HepG2 (cell line): ENCODE measurements around the gene IFIT5. TPM values are rescaled to one million over a fixed set of nuclear protein-coding genes. Genes with fewer than 3 reads are reported as not detected.

Experiments
- CHCHD3 ChIP-seq: sonication (generic); formaldehyde crosslinking; IDR thresholded peaks from 2 replicates; pipeline ENCODE4 v1.8.0; 2022; ENCODE audit warnings: mild to moderate bottlenecking, missing genetic modification reagents, moderate library complexity
- ETV6 ChIP-seq: sonication (generic); formaldehyde crosslinking; conservative IDR thresholded peaks from 2 replicates; pipeline ENCODE4 v1.4.0; 2020; ENCODE audit warnings: missing genetic modification reagents
- FOSL1 ChIP-seq: sonication (generic); formaldehyde crosslinking; IDR thresholded peaks from 2 replicates; pipeline ENCODE4 v1.9.0; 2021; ENCODE audit warnings: missing genetic modification reagents, borderline replicate concordance
- HHEX ChIP-seq: IDR thresholded peaks from 2 replicates; pipeline ENCODE4 v1.6.1; 2016; ENCODE audit warnings: control low read depth
- KLF13 ChIP-seq: sonication (generic); formaldehyde crosslinking; IDR thresholded peaks from 2 replicates; pipeline ENCODE4 v1.4.0; 2020; ENCODE audit warnings: mild to moderate bottlenecking, missing genetic modification reagents
- NFATC3 ChIP-seq: sonication (generic); formaldehyde crosslinking; IDR thresholded peaks from 2 replicates; pipeline ENCODE4 v1.5.1; 2020; ENCODE audit warnings: mild to moderate bottlenecking, missing genetic modification reagents
- SIN3B ChIP-seq: fragments of 150-350 bp; IDR thresholded peaks from 2 replicates; pipeline ENCODE4 v1.6.1; 2014; ENCODE audit warnings: low read length
- SMAD3 ChIP-seq: sonication (generic); formaldehyde crosslinking; IDR thresholded peaks from 2 replicates; pipeline ENCODE4 v1.4.0; 2020; ENCODE audit warnings: missing genetic modification reagents
- TRIM24 ChIP-seq: sonication (generic); formaldehyde crosslinking; IDR thresholded peaks from 2 replicates; pipeline ENCODE4 v1.8.0; 2022; ENCODE audit warnings: mild to moderate bottlenecking, missing genetic modification reagents
- ZFX ChIP-seq: sonication (generic); formaldehyde crosslinking; IDR thresholded peaks from 2 replicates; pipeline ENCODE4 v1.4.0; 2020; ENCODE audit warnings: mild to moderate bottlenecking, low read depth, missing genetic modification reagents, moderate library complexity
- ZNF484 ChIP-seq: sonication (generic); formaldehyde crosslinking; IDR thresholded peaks from 2 replicates; pipeline ENCODE4 v1.5.1; 2020; ENCODE audit warnings: mild to moderate bottlenecking, low read depth, missing genetic modification reagents, borderline replicate concordance
- ZNF549 ChIP-seq: sonication (generic); formaldehyde crosslinking; IDR thresholded peaks from 2 replicates; pipeline ENCODE4 v1.5.0; 2020; ENCODE audit warnings: missing genetic modification reagents
- ZNF883 ChIP-seq: sonication (generic); formaldehyde crosslinking; IDR thresholded peaks from 2 replicates; pipeline ENCODE4 v1.5.1; 2020; ENCODE audit warnings: mild to moderate bottlenecking, missing genetic modification reagents; ENCODE audit errors: not compliant biosample characterization
- polyA plus RNA-seq, 8 experiments: library from polyadenylated mRNA; depleted of rRNA in 3 of 8; stranded (reverse) in 7 of 8; unstranded in 1 of 8; fragments of >200 nt; fragmentation: Illumina TruSeq in 4 of 8; extraction: Trizol in 4 of 8; gene quantifications; 2 replicates each; pipeline versions ENCODE4 v1.2.1 to v1.2.3, GENCODE V29; 2011 to 2016; ENCODE audit warnings: low read depth in 4 of 8, missing spikeins in 1 of 8, mixed read lengths in 1 of 8; ENCODE audit not compliant: insufficient read depth in 1 of 8
- total RNA-seq, 5 experiments: library from RNA; depleted of rRNA; stranded (reverse); fragments of >200 nt; fragmentation: Illumina TruSeq; extraction: Trizol; gene quantifications; 2 replicates each; pipeline ENCODE4 v1.2.3, GENCODE V29; 2016; ENCODE audit warnings: low read depth in 1 of 5
- TF ChIP-seq, protein P1 (sequence below): sonication (generic); formaldehyde crosslinking; IDR thresholded peaks from 2 replicates; pipeline ENCODE4 v1.4.0; 2020; ENCODE audit warnings: low read depth, missing genetic modification reagents
- TF ChIP-seq, protein P2 (sequence below): sonication (generic); formaldehyde crosslinking; IDR thresholded peaks from 2 replicates; pipeline ENCODE4 v1.4.0; 2020; ENCODE audit warnings: mild to moderate bottlenecking, missing genetic modification reagents
- TF ChIP-seq, protein P3 (sequence below): sonication (generic); formaldehyde crosslinking; IDR thresholded peaks from 2 replicates; pipeline ENCODE4 v1.5.0; 2020; ENCODE audit warnings: missing genetic modification reagents
- TF ChIP-seq, protein P4 (sequence below): sonication (generic); formaldehyde crosslinking; IDR thresholded peaks from 2 replicates; pipeline ENCODE4 v1.5.1; 2020; ENCODE audit warnings: mild to moderate bottlenecking, missing genetic modification reagents, moderate library complexity
- TF ChIP-seq, protein P5 (sequence below): sonication (generic); formaldehyde crosslinking; IDR thresholded peaks from 2 replicates; pipeline ENCODE4 v1.5.0; 2020; ENCODE audit warnings: missing genetic modification reagents, mild to moderate bottlenecking, borderline replicate concordance

The IFIT5 gene
- total and polyA plus RNA-seq, 2 of the 13 experiments (the other 11 are each of a cell fraction or from before 2014, with no cell fraction given), result 2.2 to 8.3 TPM

DNA sequence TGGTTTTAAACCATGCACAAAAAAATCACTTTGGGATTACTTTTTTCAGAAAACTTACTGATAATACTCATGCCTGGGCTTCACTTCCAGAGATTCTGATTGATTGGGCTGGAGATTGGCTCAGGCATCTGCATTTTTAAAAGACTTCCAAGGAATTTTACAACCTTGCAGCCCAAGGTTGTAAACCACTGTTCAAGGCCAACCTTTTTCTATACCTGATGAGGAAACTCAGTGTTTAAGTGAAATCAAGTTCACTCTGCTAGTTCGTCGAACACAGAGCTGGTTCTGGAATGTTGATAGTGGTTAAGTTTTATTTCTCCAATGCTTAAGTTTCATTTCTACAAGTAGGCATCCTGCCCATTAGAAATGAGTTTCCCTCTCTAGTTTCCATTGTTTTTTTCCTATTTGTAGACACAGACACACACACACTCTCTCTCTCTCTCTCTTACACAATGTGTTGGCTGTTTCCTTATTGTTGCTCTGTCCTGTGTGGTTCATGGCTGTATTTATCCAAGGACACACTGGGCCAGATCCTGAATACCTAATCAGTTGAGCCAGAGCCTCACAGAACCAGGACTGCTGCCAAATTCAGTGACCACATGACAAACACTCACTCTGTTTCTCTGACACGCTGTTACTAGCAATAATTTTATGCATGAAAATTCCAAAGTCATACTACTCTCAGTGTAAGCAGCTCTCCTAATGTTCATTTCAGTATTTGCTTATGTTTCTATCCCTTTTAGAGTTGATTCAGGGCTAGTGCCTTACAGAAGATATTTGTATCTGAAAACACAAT, 40.3 kb upstream of the IFIT5 start (continued):
- no peak for TF ChIP-seq ZNF549 (CRISPR knock-in tag)
- TF ChIP-seq FOSL1, result no peak
- no peak for TF ChIP-seq TRIM24 (CRISPR knock-in tag)
- no peak for TF ChIP-seq ZFX (CRISPR knock-in tag)
- no peak for TF ChIP-seq SMAD3 (CRISPR knock-in tag)
- TF ChIP-seq NFATC3 (CRISPR knock-in tag), result no peak
- TF ChIP-seq KLF13 (CRISPR knock-in tag), result no peak
- TF ChIP-seq HHEX (CRISPR knock-in tag), result peak; percentile 64
- TF ChIP-seq, protein P1, sequence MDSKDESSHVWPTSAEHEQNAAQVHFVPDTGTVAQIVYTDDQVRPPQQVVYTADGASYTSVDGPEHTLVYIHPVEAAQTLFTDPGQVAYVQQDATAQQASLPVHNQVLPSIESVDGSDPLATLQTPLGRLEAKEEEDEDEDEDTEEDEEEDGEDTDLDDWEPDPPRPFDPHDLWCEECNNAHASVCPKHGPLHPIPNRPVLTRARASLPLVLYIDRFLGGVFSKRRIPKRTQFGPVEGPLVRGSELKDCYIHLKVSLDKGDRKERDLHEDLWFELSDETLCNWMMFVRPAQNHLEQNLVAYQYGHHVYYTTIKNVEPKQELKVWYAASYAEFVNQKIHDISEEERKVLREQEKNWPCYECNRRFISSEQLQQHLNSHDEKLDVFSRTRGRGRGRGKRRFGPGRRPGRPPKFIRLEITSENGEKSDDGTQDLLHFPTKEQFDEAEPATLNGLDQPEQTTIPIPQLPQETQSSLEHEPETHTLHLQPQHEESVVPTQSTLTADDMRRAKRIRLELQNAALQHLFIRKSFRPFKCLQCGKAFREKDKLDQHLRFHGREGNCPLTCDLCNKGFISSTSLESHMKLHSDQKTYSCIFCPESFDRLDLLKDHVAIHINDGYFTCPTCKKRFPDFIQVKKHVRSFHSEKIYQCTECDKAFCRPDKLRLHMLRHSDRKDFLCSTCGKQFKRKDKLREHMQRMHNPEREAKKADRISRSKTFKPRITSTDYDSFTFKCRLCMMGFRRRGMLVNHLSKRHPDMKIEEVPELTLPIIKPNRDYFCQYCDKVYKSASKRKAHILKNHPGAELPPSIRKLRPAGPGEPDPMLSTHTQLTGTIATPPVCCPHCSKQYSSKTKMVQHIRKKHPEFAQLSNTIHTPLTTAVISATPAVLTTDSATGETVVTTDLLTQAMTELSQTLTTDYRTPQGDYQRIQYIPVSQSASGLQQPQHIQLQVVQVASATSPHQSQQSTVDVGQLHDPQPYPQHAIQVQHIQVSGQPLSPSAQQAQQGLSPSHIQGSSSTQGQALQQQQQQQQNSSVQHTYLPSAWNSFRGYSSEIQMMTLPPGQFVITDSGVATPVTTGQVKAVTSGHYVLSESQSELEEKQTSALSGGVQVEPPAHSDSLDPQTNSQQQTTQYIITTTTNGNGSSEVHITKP (CRISPR knock-in tag), result no peak
- TF ChIP-seq, protein P2, sequence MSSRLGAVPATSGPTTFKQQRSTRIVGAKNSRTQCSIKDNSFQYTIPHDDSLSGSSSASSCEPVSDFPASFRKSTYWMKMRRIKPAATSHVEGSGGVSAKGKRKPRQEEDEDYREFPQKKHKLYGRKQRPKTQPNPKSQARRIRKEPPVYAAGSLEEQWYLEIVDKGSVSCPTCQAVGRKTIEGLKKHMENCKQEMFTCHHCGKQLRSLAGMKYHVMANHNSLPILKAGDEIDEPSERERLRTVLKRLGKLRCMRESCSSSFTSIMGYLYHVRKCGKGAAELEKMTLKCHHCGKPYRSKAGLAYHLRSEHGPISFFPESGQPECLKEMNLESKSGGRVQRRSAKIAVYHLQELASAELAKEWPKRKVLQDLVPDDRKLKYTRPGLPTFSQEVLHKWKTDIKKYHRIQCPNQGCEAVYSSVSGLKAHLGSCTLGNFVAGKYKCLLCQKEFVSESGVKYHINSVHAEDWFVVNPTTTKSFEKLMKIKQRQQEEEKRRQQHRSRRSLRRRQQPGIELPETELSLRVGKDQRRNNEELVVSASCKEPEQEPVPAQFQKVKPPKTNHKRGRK (CRISPR knock-in tag), result 0 out of 2 replicates have a peak, but pooled peaks have one; percentile 51
- TF ChIP-seq, protein P3, sequence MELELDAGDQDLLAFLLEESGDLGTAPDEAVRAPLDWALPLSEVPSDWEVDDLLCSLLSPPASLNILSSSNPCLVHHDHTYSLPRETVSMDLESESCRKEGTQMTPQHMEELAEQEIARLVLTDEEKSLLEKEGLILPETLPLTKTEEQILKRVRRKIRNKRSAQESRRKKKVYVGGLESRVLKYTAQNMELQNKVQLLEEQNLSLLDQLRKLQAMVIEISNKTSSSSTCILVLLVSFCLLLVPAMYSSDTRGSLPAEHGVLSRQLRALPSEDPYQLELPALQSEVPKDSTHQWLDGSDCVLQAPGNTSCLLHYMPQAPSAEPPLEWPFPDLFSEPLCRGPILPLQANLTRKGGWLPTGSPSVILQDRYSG (CRISPR knock-in tag), result no peak
- no peak for TF ChIP-seq CHCHD3 (CRISPR knock-in tag)
- TF ChIP-seq, protein P4, sequence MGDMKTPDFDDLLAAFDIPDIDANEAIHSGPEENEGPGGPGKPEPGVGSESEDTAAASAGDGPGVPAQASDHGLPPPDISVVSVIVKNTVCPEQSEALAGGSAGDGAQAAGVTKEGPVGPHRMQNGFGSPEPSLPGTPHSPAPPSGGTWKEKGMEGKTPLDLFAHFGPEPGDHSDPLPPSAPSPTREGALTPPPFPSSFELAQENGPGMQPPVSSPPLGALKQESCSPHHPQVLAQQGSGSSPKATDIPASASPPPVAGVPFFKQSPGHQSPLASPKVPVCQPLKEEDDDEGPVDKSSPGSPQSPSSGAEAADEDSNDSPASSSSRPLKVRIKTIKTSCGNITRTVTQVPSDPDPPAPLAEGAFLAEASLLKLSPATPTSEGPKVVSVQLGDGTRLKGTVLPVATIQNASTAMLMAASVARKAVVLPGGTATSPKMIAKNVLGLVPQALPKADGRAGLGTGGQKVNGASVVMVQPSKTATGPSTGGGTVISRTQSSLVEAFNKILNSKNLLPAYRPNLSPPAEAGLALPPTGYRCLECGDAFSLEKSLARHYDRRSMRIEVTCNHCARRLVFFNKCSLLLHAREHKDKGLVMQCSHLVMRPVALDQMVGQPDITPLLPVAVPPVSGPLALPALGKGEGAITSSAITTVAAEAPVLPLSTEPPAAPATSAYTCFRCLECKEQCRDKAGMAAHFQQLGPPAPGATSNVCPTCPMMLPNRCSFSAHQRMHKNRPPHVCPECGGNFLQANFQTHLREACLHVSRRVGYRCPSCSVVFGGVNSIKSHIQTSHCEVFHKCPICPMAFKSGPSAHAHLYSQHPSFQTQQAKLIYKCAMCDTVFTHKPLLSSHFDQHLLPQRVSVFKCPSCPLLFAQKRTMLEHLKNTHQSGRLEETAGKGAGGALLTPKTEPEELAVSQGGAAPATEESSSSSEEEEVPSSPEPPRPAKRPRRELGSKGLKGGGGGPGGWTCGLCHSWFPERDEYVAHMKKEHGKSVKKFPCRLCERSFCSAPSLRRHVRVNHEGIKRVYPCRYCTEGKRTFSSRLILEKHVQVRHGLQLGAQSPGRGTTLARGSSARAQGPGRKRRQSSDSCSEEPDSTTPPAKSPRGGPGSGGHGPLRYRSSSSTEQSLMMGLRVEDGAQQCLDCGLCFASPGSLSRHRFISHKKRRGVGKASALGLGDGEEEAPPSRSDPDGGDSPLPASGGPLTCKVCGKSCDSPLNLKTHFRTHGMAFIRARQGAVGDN (CRISPR knock-in tag), result no peak
- TF ChIP-seq ETV6, result no peak
- TF ChIP-seq ZNF883 (CRISPR knock-in tag), result no peak
- no peak for TF ChIP-seq SIN3B
- no peak for TF ChIP-seq ZNF484 (CRISPR knock-in tag)
- TF ChIP-seq, protein P5, sequence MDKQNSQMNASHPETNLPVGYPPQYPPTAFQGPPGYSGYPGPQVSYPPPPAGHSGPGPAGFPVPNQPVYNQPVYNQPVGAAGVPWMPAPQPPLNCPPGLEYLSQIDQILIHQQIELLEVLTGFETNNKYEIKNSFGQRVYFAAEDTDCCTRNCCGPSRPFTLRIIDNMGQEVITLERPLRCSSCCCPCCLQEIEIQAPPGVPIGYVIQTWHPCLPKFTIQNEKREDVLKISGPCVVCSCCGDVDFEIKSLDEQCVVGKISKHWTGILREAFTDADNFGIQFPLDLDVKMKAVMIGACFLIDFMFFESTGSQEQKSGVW, result no peak
